ENCODE measurements around the gene PPP3CB.
A peak's percentile ranks its signal among the peaks of the same experiment; 100 is the strongest.
"Not testable (repeated sequence)": the region's sequence is repeated elsewhere in the genome, so short reads cannot be mapped to it uniquely, and the experiment has no call there.

Gene PPP3CB

GRCh38 chr10:73413528-73414229 is 82.1 kb downstream of the PPP3CB start, which contains the start of gene ANXA7:
Gene ANXA7 (minus strand): TSS chr10:73414058. CDS start chr10:73400856, 13,202 bp downstream.
- DNase-seq = peak; percentile 92 to 96

- DNase-seq = no peak
These were observed 82.7 kb downstream of the PPP3CB start for GRCh38 chr10:73413108-73413527.

- no peak for DNase-seq
These were observed 84.9 kb downstream of the PPP3CB start for GRCh38 chr10:73410897-73411296.

DNA sequence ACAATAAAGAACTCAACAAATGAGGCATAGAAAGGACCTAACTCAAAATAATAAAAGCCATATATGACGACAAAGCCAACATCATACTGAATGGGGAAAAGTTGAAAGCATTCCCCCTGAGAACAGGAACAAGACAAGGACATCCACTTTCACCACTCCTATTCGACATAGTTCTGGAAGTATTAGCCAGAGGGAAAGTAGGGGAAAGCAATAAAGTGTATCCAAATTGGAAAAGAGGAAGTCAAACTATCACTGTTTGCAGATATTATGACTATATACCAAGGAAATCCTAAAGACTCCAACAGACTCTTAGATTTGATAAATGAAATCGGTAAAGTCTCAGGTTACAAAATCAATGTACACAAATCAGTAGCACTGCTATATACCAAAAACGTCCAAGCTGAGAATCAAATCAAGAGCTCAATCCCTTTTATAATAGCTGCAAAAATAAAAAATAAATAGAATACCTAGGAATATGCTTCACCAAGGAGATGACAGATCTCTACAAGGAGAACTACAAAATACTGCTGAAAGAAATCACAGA is 86.8 kb downstream of the PPP3CB start:
- no peak for DNase-seq

DNA sequence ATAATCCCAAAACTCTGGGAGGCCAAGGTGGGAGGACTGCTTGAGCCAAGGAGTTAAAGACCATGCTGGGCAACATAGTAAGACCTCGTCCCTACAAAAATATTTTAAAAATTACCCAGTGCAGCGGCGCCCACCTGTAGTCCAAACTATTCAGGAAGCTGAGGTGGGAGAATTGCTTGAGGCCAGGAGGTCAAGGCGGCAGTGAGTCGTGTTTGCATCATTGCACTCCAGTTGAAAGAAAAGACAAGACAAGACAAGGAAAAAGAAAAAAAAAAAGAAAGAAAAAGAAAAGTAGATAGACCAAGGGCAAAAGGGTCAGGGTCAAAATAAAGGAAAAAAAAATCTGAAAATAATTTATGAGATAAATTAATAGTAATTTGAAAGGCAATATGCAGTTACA is 87.8 kb downstream of the PPP3CB start:
- no peak for DNase-seq

DNA sequence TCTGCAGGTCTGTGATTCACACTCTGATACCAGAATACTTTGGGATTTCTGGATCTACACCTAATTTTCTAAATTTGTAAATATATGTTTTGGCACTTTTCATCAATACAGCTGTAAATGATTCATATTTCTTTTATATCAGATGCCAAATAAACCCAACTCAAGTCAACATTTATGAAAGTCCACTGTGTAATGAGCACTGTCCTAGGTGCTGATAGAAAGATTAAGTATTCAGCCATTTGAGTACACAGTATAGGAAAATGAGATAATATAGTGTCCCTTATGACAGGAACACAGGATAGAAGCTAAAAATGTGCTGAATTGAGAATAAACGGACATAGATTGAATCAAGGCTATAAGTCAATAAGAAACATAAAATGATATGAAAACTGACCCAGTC is 88.3 kb downstream of the PPP3CB start:
- no peak for DNase-seq

GRCh38 chr10:73406846-73407245 is 89.0 kb downstream of the PPP3CB start:
- no peak for DNase-seq

DNA sequence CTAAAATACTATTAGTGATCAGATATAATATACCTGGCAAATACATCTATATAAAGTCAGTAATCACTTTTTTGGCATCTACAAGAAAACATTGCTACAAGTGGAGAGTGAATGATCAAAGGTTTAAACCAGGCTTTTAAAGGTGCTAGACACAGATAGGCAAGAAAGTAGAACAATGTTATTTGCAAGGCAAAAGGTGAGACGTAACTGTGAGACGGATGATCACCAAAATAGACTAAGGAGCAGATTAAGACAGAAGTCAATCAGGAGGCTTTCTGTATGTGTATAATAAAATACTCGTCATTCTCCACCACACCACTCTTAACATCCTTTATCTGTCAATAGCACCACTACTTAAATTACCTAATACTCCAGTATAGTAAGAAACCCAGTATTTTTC is 90.3 kb downstream of the PPP3CB start:
- no peak for DNase-seq

- DNase-seq = no peak
These were observed 91.1 kb downstream of the PPP3CB start for GRCh38 chr10:73404690-73405089.

- DNase-seq = no peak
These were observed 94.2 kb downstream of the PPP3CB start for GRCh38 chr10:73401636-73402035.

GRCh38 chr10:73399063-73399462 is 96.8 kb downstream of the PPP3CB start:
- no peak for DNase-seq

DNA sequence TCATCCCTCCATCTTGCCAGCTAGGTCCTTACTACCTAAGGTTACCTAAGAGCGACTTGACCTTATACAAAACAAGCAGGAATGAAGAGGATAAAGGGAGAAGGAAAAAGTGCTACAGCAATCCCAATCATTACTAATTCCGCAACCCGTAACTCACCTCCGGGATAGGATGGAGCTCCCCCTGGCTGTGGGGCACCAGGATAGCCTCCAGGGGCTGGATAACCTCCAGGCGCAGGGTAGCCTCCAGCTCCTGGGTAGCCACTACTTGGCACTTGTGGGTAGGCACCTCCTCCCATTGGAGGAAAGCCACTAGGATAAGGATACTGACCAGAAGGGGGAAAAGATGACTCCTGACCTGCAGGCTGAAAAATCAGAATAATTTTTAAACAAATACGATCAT is 97.8 kb downstream of the PPP3CB start:
- no peak for DNase-seq

DNA sequence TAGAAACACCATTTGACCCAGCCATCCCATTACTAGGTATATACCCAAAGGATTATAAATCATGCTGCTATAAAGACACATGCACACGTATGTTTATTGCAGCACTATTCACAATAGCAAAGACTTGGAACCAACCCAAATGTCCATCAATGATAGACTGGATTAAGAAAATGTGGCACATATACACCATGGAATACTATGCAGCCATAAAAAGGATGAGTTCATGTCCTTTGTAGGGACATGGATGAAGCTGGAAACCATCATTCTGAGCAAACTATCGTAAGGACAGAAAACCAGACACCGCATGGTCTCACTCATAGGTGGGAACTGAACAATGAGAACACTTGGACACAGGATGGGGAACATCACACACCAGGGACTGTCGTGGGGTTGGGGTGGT is 101.5 kb downstream of the PPP3CB start:
- DNase-seq = not testable (repeated sequence)

- DNase-seq = no peak
These were observed 107.6 kb downstream of the PPP3CB start for GRCh38 chr10:73388228-73388627.

GRCh38 chr10:73386583-73386982 is 109.2 kb downstream of the PPP3CB start:
- no peak for DNase-seq

Measured in stimulated activated CD4-positive, alpha-beta T cell treated with anti-CD3 and anti-CD28 coated beads, Interleukin-4, amount 100 ng/mL, for 4 hours (primary cell).